Measurements from ENCODE around the gene ZFP92. TPM values are rescaled to one million over a fixed set of nuclear protein-coding genes. Genes with fewer than 3 reads are reported as not detected.

ZFP92 gene
- total and polyA plus RNA-seq, 2 of the 8 experiments (the other 6 are each of a cell fraction or from before 2014, with no cell fraction given), result 0.14 to 0.41 TPM

DNA sequence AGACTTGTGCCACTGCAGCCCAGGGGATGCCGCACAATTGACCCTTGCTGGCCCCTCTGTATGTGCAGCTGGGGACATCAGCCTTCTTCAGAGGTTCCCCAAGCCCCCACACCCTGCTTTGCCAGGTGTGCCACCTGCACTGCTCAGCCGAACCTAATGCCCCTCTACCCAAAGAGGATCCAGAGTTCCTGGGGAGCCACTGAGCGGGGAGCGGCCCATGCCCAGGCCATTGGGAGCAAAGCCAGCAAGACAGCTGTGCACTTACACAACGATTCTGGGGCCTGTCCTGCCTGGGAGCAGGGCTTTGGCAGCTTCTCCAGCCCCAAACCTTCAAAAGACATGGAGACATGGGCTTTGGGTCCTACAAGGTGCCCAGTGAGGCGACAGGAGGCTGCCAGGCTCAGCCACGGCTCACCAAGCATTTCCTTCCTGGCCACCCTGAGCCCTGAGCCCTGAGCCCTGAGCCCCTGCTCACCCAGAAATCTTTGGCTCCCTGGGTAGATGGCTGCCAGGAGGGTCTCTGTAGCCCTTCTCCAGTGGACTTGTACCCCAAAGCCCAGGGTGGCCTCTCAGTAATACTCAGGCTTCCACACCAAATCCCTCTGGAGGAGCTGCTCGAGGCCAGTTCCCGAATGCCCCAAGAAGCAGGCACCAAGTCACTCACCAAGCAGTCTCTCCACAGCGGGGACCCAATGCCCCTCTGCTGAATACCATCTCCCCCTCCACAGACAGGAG is 23.1 kb upstream of the ZFP92 start (continued):
- TF ChIP-seq KDM1A (IDR thresholded peaks at IDR 0.05; ENCODE audit: borderline replicate concordance, low read length) (no peak), YY1 (IDR thresholded peaks at IDR 0.05; ENCODE audit: low read depth, low read length) (no peak), FOSL1 (IDR thresholded peaks at IDR 0.05; ENCODE audit: insufficient read depth, low read depth, low read length) (no peak), GTF2F1 (IDR thresholded peaks at IDR 0.05; ENCODE audit: borderline replicate concordance, low read depth, low read length) (no peak), SRF (IDR thresholded peaks at IDR 0.05; ENCODE audit: low read depth, low read length) (no peak), CREB1 (IDR thresholded peaks at IDR 0.05) (no peak), TAF1 (IDR thresholded peaks at IDR 0.05; ENCODE audit: low read depth, low read length) (no peak)

Data from H1 (cell line).